SK-N-SH (cell line): ENCODE measurements around the gene GMPR2. TPM values are rescaled to one million over a fixed set of nuclear protein-coding genes. Genes with fewer than 3 reads are reported as not detected.

ENCODE experiments used
- CTCF ChIA-PET: fragments of 300-600, 350-600 bp; formaldehyde crosslinking; extraction: SDS; loops from one replicate; lab custom pipeline; 2021; lab: Yijun Ruan, JAX
- POLR2A ChIA-PET: fragments of 350-600 bp; sonication (Branson Sonifier 250); formaldehyde crosslinking; extraction: SDS; loops from one replicate; lab custom pipeline; 2020; ENCODE audit warnings: antibody characterized with exemption, inconsistent platforms; lab: Yijun Ruan, JAX
- DNase-seq: peaks from one replicate; pipeline ENCODE4 v3.0.0; 2012
- H2AFZ ChIP-seq: fragments of 200-600 bp; sonication (generic); 2 replicates; pipeline ENCODE4 v1.8.1; 2016; ENCODE audit warnings: antibody characterized with exemption, mild to moderate bottlenecking, low read depth
- H3F3A ChIP-seq: fragments of 200-600 bp; sonication (generic); replicated peaks from 2 replicates; pipeline ENCODE3; 2016; ENCODE audit warnings: antibody characterized with exemption, mild to moderate bottlenecking; ENCODE audit not compliant: insufficient read depth
- H3K27ac ChIP-seq, 2 experiments: fragments of 200-500 bp in 1 of 2; fragments of 200-600 bp in 1 of 2; sonication (Bioruptor generic) in 1 of 2; sonication (generic), shearing (Covaris generic) in 1 of 2; 2 replicates each; pipeline versions ENCODE4 v1.5.1 to v1.6.1; 2014 to 2016; ENCODE audit warnings: low read depth in 2 of 2, inconsistent platforms in 1 of 2, low read length in 1 of 2, mild to moderate bottlenecking in 1 of 2, mixed read lengths in 1 of 2
- H3K27me3 ChIP-seq: fragments of 200-600 bp; sonication (generic), shearing (Covaris generic); 2 replicates; pipeline ENCODE4 v1.6.1; 2016; ENCODE audit warnings: mixed run types; ENCODE audit not compliant: insufficient read depth
- H3K36me3 ChIP-seq, 2 experiments: fragments of 200-500 bp in 1 of 2; fragments of 200-600 bp in 1 of 2; sonication (Bioruptor generic) in 1 of 2; sonication (generic) in 1 of 2; replicated peaks in 1 of 2; 2 replicates each; pipeline versions ENCODE3 to v1.5.1; 2014 to 2016; ENCODE audit warnings: low read length in 1 of 2, mild to moderate bottlenecking in 1 of 2; ENCODE audit not compliant: insufficient read depth in 2 of 2, control insufficient read depth in 1 of 2
- H3K4me1 ChIP-seq, 2 experiments: fragments of 200-500 bp in 1 of 2; fragments of 200-600 bp in 1 of 2; sonication (Bioruptor generic) in 1 of 2; sonication (generic), shearing (Covaris generic) in 1 of 2; 2 replicates each; pipeline versions ENCODE4 v1.5.1 to v1.6.1; 2014 to 2016; ENCODE audit warnings: low read depth in 1 of 2, low read length in 1 of 2, mixed run types in 1 of 2; ENCODE audit not compliant: insufficient read depth in 2 of 2, control insufficient read depth in 1 of 2
- H3K4me2 ChIP-seq: fragments of 200-600 bp; sonication (generic), shearing (Covaris generic); 2 replicates; pipeline ENCODE4 v1.6.1; 2017; ENCODE audit warnings: mixed run types
- H3K4me3 ChIP-seq, 2 experiments: fragments of 200-500 bp in 1 of 2; fragments of 200-600 bp in 1 of 2; sonication (Bioruptor generic) in 1 of 2; sonication (generic), shearing (Covaris generic) in 1 of 2; 2 replicates each; pipeline versions ENCODE4 v1.5.1 to v1.8.1; 2014 to 2016; ENCODE audit warnings: low read depth in 2 of 2, inconsistent platforms in 1 of 2, low read length in 1 of 2, mild to moderate bottlenecking in 1 of 2, mixed read lengths in 1 of 2, moderate library complexity in 1 of 2
- H3K79me2 ChIP-seq: fragments of 200-600 bp; sonication (generic); 2 replicates; pipeline ENCODE4 v1.8.1; 2017; ENCODE audit warnings: mild to moderate bottlenecking; ENCODE audit not compliant: insufficient read depth
- H3K9ac ChIP-seq: fragments of 200-600 bp; sonication (generic); 2 replicates; pipeline ENCODE4 v1.6.1; 2017; ENCODE audit warnings: mixed run types
- H3K9me2 ChIP-seq: fragments of 200-600 bp; sonication (generic); 2 replicates; pipeline ENCODE4 v1.6.1; 2017; ENCODE audit warnings: mixed run types
- H3K9me3 ChIP-seq: fragments of 200-600 bp; sonication (generic); 2 replicates; pipeline ENCODE4 v1.6.1; 2017; ENCODE audit warnings: mixed run types, mild to moderate bottlenecking, moderate library complexity
- H4K20me1 ChIP-seq: fragments of 200-600 bp; sonication (generic); 2 replicates; pipeline ENCODE4 v1.6.1; 2017; ENCODE audit warnings: mild to moderate bottlenecking, mixed run types; ENCODE audit not compliant: insufficient read depth
- EP300 ChIP-seq, 2 experiments: IDR thresholded peaks; 2 replicates each; pipeline versions ENCODE4 v1.4.0 to v1.6.1; 2012; ENCODE audit warnings: borderline replicate concordance in 1 of 2, low read depth in 1 of 2, low read length in 1 of 2
- EZH2phosphoT487 ChIP-seq: fragments of 200-600 bp; sonication (generic); IDR thresholded peaks from 2 replicates; pipeline ENCODE4 v1.6.1; 2017; ENCODE audit warnings: low read depth, mixed run types, mild to moderate bottlenecking, antibody characterized with exemption, moderate library complexity, borderline replicate concordance
- GABPA ChIP-seq: IDR thresholded peaks from 2 replicates; pipeline ENCODE4 v1.4.0; 2012; ENCODE audit warnings: low read depth, mild to moderate bottlenecking
- GATA2 ChIP-seq: sonication (generic); formaldehyde crosslinking; IDR thresholded peaks from 2 replicates; pipeline ENCODE4 v1.5.0; 2020; ENCODE audit warnings: mild to moderate bottlenecking, missing genetic modification reagents
- JUND ChIP-seq: IDR thresholded peaks from 2 replicates; pipeline ENCODE4 v1.4.0; 2012
- NFIC ChIP-seq: IDR thresholded peaks from 2 replicates; pipeline ENCODE4 v1.4.0; 2012; ENCODE audit warnings: borderline replicate concordance
- NRF1 ChIP-seq: IDR thresholded peaks from 2 replicates; pipeline ENCODE4 v1.6.1; 2012; ENCODE audit warnings: low read depth, mild to moderate bottlenecking, low read length
- RAD21 ChIP-seq: IDR thresholded peaks from 2 replicates; pipeline ENCODE4 v1.6.1; 2012; ENCODE audit warnings: mild to moderate bottlenecking, low read length
- RCOR1 ChIP-seq: fragments of 150-350 bp; IDR thresholded peaks from 2 replicates; pipeline ENCODE4 v1.6.1; 2017; ENCODE audit warnings: antibody characterized with exemption, low read length
- SIN3A ChIP-seq: IDR thresholded peaks from 2 replicates; pipeline ENCODE4 v1.6.1; 2012; ENCODE audit warnings: low read depth, mild to moderate bottlenecking, low read length, moderate library complexity, borderline replicate concordance
- SMC3 ChIP-seq: IDR thresholded peaks from 2 replicates; pipeline ENCODE4 v1.6.1; 2012; ENCODE audit warnings: low read depth, low read length, improper control_type of control experiment
- TAF1 ChIP-seq: IDR thresholded peaks from 2 replicates; pipeline ENCODE4 v1.6.1; 2012; ENCODE audit warnings: low read depth, mild to moderate bottlenecking, low read length, moderate library complexity, borderline replicate concordance
- TCF12 ChIP-seq: IDR thresholded peaks from 2 replicates; pipeline ENCODE4 v1.4.0; 2012
- TEAD4 ChIP-seq: IDR thresholded peaks from 2 replicates; pipeline ENCODE4 v1.4.0; 2012; ENCODE audit warnings: mild to moderate bottlenecking, borderline replicate concordance; ENCODE audit not compliant: insufficient read depth
- WGBS: methylation state at CpG from one replicate; pipeline ENCODE4 v1.1.6; 2017; ENCODE audit warnings: low lambda C conversion rate; 5-methylcytosine and 5-hydroxymethylcytosine counted together
- polyA plus RNA-seq, 3 experiments: library from polyadenylated mRNA; depleted of rRNA; stranded (reverse); fragments of >200 nt; gene quantifications; 2 replicates each; pipeline ENCODE4 v1.2.3, GENCODE V29; 2012
- TF ChIP-seq, protein P1 (sequence below): IDR thresholded peaks from 2 replicates; pipeline ENCODE4; 2012
- TF ChIP-seq, protein P2 (sequence below): IDR thresholded peaks from 2 replicates; pipeline ENCODE4 v1.4.0; 2012; ENCODE audit warnings: low read depth, borderline replicate concordance
- TF ChIP-seq, protein P3 (sequence below): fragments of 200-600 bp; sonication (generic); IDR thresholded peaks from 2 replicates; pipeline ENCODE4 v1.6.1; 2017; ENCODE audit warnings: antibody characterized with exemption, mild to moderate bottlenecking, moderate library complexity

Gene GMPR2
- polyA plus RNA-seq, 1 of the 3 experiments (the other 2 are of a cell fraction) = 97.0 TPM

DNA sequence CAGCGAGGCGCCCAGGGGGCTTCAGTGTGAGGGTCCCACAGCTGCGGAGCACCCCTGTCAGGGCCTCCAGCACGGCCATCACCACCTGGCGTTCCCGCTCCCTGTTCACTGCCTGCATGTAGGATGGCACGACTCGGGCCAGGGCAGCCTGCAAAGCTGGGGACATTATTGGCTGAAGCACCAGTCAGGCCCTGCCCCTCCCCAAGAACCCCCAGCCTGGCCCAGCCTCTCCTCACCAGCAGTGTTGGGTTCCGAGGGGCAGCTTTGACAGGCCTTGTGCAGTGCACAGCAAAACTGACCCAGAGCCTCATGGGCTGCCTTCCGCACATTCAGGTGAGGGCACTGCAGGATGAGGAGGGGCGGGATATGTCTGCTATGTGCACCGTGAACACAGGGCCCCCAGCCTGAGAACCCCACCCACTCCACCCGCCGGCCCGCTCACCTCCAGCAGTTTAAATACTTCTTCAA, 49.7 kb upstream of the GMPR2 start:
- TF ChIP-seq, protein P1, sequence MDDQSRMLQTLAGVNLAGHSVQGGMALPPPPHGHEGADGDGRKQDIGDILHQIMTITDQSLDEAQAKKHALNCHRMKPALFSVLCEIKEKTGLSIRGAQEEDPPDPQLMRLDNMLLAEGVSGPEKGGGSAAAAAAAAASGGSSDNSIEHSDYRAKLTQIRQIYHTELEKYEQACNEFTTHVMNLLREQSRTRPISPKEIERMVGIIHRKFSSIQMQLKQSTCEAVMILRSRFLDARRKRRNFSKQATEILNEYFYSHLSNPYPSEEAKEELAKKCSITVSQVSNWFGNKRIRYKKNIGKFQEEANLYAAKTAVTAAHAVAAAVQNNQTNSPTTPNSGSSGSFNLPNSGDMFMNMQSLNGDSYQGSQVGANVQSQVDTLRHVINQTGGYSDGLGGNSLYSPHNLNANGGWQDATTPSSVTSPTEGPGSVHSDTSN = no peak
- TF ChIP-seq SMC3 (no peak), JUND (no peak), GABPA (no peak), RCOR1 (no peak), SIN3A (no peak), NRF1 (no peak), EP300 (IDR thresholded peaks at IDR 0.05; ENCODE audit: borderline replicate concordance in 1 of 2, low read depth in 1 of 2, low read length in 1 of 2) (no peak)
- TF ChIP-seq, protein P2, sequence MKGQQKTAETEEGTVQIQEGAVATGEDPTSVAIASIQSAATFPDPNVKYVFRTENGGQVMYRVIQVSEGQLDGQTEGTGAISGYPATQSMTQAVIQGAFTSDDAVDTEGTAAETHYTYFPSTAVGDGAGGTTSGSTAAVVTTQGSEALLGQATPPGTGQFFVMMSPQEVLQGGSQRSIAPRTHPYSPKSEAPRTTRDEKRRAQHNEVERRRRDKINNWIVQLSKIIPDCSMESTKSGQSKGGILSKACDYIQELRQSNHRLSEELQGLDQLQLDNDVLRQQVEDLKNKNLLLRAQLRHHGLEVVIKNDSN = no peak
- ChIA-PET POLR2A (interaction anchor here (1.0 to 3.1 kb wide), 3 partner anchors 11 to 22 kb away, joined by 5 to 21 read pairs (median 6); partner anchors contain the start of genes IRF9, REC8 and TM9SF1), CTCF (interaction anchor here (0.8 to 3.8 kb wide), 3 partner anchors 22 to 249 kb away, joined by 3 to 16 read pairs (median 4); partner anchors contain the start of gene IRF9)
- Histone ChIP-seq H3K36me3 (peaks cover 21 to 91% of the 10 kb centered on the region in 2 experiments), H3K4me1 (peaks cover 6 to 15% of the 10 kb centered on the region in 2 experiments), H3K79me2 (peaks cover 15% of the 10 kb centered on the region), H3K9ac (no peak overlapping the region), H3K9me2 (no peaks in the 10 kb centered on the region), H4K20me1 (no peaks in the 10 kb centered on the region), H3F3A (peaks cover 11% of the 10 kb centered on the region), H3K4me2 (no peak overlapping the region), H3K27ac (no peak overlapping the region; a peak in 1 of 4 replicates), H3K4me3 (no peak overlapping the region), H2AFZ (no peak overlapping the region), H3K27me3 (no peaks in the 10 kb centered on the region), H3K9me3 (no peaks in the 10 kb centered on the region)
- no peak for DNase-seq
- 94% methylated on average over 10 of the region's 15 CpGs for WGBS

DNA sequence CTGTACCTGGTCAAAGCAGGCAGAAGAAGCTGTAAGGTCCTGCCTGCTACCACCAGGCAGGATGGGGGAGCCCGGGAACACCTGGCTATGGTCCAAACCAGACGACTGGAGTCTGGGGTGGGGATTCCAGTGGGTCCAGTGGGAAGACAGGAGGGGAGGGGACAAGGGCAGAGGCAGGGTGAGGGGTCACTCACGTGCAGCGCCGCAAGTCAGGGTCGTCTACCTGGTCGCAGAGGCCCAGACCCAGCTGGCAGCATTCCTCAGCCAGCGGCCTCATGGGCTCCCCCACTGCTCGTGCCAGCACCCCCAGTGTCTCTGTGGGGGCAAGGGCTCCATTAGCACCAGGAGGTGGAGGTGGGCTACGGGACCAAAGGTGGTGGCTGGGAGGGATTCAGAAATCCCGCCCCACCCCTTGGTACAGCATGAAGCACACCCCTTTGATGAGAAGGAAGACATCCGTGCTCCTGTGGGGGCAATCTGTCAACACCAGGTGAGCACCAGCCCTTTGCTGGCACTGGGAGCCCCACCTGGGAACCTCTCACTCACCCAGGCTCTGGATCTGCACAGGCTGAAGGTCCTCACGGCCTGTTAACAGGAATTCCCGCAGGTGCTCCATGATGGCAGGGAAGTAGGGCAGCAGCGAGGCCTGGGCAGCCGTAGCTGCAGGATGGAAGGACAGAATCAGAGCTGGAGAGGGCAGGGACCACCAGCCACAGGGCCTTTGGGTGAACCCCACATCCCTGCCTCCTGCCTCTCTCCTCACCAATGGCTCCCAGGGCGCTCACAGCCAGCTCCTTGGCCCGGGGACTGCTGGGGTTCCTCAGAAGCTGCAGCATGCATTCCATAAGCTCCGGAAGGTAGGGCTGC, 48.4 kb upstream of the GMPR2 start:
- Histone ChIP-seq H3K4me1 (peaks cover 9 to 18% of the 10 kb centered on the region in 2 experiments), H3K79me2 (peaks cover 19% of the 10 kb centered on the region), H3F3A (peaks cover 16% of the 10 kb centered on the region), H3K9ac (no peak overlapping the region), H2AFZ (no peak overlapping the region), H3K27ac (no peak overlapping the region), H3K4me2 (no peak overlapping the region), H3K9me3 (no peaks in the 10 kb centered on the region), H3K9me2 (no peaks in the 10 kb centered on the region), H3K4me3 (no peak overlapping the region), H3K36me3 (peaks cover 21 to 78% of the 10 kb centered on the region in 2 experiments), H4K20me1 (no peaks in the 10 kb centered on the region), H3K27me3 (no peaks in the 10 kb centered on the region)
- CTCF ChIA-PET = interaction anchor here (0.7 to 3.8 kb wide), 3 partner anchors 12 to 247 kb away, joined by 3 to 16 read pairs (median 4); partner anchors contain the start of gene IRF9
- WGBS = 87% methylated on average over 10 of the region's 19 CpGs
- POLR2A ChIA-PET = interaction anchor here (1.4 to 1.7 kb wide), 2 partner anchors 11 to 12 kb away, joined by 4 read pairs; partner anchors contain the start of genes REC8 and TM9SF1
- TF ChIP-seq RAD21 (no peak), GABPA (no peak), NFIC (no peak), TAF1 (no peak), EZH2phosphoT487 (no peak), TEAD4 (no peak), SMC3 (no peak), GATA2 (CRISPR knock-in tag) (no peak), TCF12 (no peak)
- TF ChIP-seq, protein P3, sequence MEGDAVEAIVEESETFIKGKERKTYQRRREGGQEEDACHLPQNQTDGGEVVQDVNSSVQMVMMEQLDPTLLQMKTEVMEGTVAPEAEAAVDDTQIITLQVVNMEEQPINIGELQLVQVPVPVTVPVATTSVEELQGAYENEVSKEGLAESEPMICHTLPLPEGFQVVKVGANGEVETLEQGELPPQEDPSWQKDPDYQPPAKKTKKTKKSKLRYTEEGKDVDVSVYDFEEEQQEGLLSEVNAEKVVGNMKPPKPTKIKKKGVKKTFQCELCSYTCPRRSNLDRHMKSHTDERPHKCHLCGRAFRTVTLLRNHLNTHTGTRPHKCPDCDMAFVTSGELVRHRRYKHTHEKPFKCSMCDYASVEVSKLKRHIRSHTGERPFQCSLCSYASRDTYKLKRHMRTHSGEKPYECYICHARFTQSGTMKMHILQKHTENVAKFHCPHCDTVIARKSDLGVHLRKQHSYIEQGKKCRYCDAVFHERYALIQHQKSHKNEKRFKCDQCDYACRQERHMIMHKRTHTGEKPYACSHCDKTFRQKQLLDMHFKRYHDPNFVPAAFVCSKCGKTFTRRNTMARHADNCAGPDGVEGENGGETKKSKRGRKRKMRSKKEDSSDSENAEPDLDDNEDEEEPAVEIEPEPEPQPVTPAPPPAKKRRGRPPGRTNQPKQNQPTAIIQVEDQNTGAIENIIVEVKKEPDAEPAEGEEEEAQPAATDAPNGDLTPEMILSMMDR = no peak
- TF ChIP-seq, protein P1 = no peak
- DNase-seq = no peak
